ENCODE measurements around the gene EVC.
A peak's percentile ranks its signal among the peaks of the same experiment; 100 is the strongest.

Gene EVC

DNA sequence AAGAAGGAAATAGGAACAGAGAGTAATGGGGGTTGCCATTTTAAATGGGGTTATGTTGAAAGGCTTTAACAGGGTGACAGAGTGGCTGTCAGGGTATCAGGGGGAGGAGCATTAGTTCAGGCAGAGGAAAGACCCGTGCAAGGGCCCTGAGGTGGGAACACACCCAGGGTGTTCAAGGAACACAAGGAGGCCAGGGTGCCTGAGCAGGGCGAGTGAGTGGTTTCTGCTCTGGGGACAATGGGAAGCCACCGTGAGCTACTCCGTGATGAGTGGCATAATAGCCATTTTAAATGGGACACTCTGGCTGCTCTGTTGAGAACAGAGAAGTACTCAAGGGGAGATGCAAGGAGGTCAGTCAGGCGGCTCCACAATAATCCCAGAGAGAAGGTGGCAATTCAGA is 7.2 kb upstream of the EVC start:
- no peak overlapping the region for H2BK15ac ChIP-seq (ENCODE audit: low read length)
- no CpG with 5 or more reads among the region's 5 CpGs for WGBS, 2 donors (ENCODE audit: extremely low coverage in 2 of 2, insufficient read length in 2 of 2, insufficient replicate concordance in 1 of 2)
- H3K14ac ChIP-seq (ENCODE audit: low read length): no peak overlapping the region
- no peak overlapping the region for H3K18ac ChIP-seq (ENCODE audit: low read length)
- no peak overlapping the region for H3K4me3 ChIP-seq (ENCODE audit: low read length in 2 of 2)
- H3K27ac ChIP-seq (replicated peaks; ENCODE audit: low read length): no peak overlapping the region
- H2AFZ ChIP-seq (ENCODE audit: low read length): no peak overlapping the region
- H2BK12ac ChIP-seq (ENCODE audit: low read length): no peak overlapping the region
- no peak overlapping the region for H3K4me2 ChIP-seq (ENCODE audit: insufficient read depth, low read length, poor library complexity, severe bottlenecking)
- H3K79me1 ChIP-seq (ENCODE audit: low read depth, low read length): no peaks in the 10 kb centered on the region
- H3K23ac ChIP-seq (ENCODE audit: low read depth, low read length, poor library complexity): no peak overlapping the region
- H3K4me1 ChIP-seq (ENCODE audit: control insufficient read depth in 2 of 2, insufficient read depth in 1 of 2, low read depth in 1 of 2, low read length in 2 of 2): peaks cover 0 to 6% of the 10 kb centered on the region in 2 donors
- H3K36me3 ChIP-seq (replicated peaks in 1 of 2; ENCODE audit: control insufficient read depth in 2 of 2, insufficient read depth in 2 of 2, low read length in 2 of 2): peaks cover 0 to 3% of the 10 kb centered on the region in 2 donors
- H4K91ac ChIP-seq (ENCODE audit: low read depth, low read length, poor library complexity): no peak overlapping the region
- no peak overlapping the region for H3K4ac ChIP-seq (ENCODE audit: low read length)
- no peak overlapping the region for H2BK5ac ChIP-seq (ENCODE audit: low read length)
- H3K9me3 ChIP-seq (replicated peaks in 1 of 2; ENCODE audit: control insufficient read depth in 2 of 2, insufficient read depth in 1 of 2, low read depth in 1 of 2, low read length in 2 of 2): peaks cover 0 to 3% of the 10 kb centered on the region in 2 donors
- no peak for DNase-seq (ENCODE audit: low spot score)
- H3K9ac ChIP-seq (ENCODE audit: low read depth, low read length, poor library complexity): no peak overlapping the region
- H2AK5ac ChIP-seq (ENCODE audit: low read depth, low read length): no peak overlapping the region
- H2BK120ac ChIP-seq (ENCODE audit: low read depth, low read length): no peak overlapping the region
- H3K27me3 ChIP-seq (ENCODE audit: control insufficient read depth in 3 of 3, insufficient read depth in 3 of 3, low read depth in 1 of 3, low read length in 3 of 3): peaks cover 0 to 31% (median 2%) of the 10 kb centered on the region in 3 experiments
- H4K8ac ChIP-seq (ENCODE audit: low read depth, low read length): no peak overlapping the region

- H3K4me3 ChIP-seq (ENCODE audit: low read length in 2 of 2): no peak overlapping the region
- H3K14ac ChIP-seq (ENCODE audit: low read length): no peak overlapping the region
- no peak overlapping the region for H2AK5ac ChIP-seq (ENCODE audit: low read depth, low read length)
- no peak overlapping the region for H3K23ac ChIP-seq (ENCODE audit: low read depth, low read length, poor library complexity)
- H3K79me1 ChIP-seq (ENCODE audit: low read depth, low read length): no peaks in the 10 kb centered on the region
- H3K36me3 ChIP-seq (replicated peaks in 1 of 2; ENCODE audit: control insufficient read depth in 2 of 2, insufficient read depth in 2 of 2, low read length in 2 of 2): peaks cover 0 to 3% of the 10 kb centered on the region in 2 donors
- no peak overlapping the region for H2BK15ac ChIP-seq (ENCODE audit: low read length)
- peaks cover 0 to 34% (median 2%) of the 10 kb centered on the region in 3 experiments for H3K27me3 ChIP-seq (ENCODE audit: control insufficient read depth in 3 of 3, insufficient read depth in 3 of 3, low read depth in 1 of 3, low read length in 3 of 3)
- no peak overlapping the region for H2BK12ac ChIP-seq (ENCODE audit: low read length)
- H3K4me2 ChIP-seq (ENCODE audit: insufficient read depth, low read length, poor library complexity, severe bottlenecking): no peak overlapping the region
- H3K9me3 ChIP-seq (replicated peaks in 1 of 2; ENCODE audit: control insufficient read depth in 2 of 2, insufficient read depth in 1 of 2, low read depth in 1 of 2, low read length in 2 of 2): peaks cover 0 to 3% of the 10 kb centered on the region in 2 donors
- no peak overlapping the region for H4K91ac ChIP-seq (ENCODE audit: low read depth, low read length, poor library complexity)
- no peak overlapping the region for H3K9ac ChIP-seq (ENCODE audit: low read depth, low read length, poor library complexity)
- WGBS, 2 donors (ENCODE audit: extremely low coverage in 2 of 2, insufficient read length in 2 of 2, insufficient replicate concordance in 1 of 2): no CpG with 5 or more reads among the region's 6 CpGs
- H3K4ac ChIP-seq (ENCODE audit: low read length): no peak overlapping the region
- DNase-seq (ENCODE audit: low spot score): no peak
- H3K4me1 ChIP-seq (ENCODE audit: control insufficient read depth in 2 of 2, insufficient read depth in 1 of 2, low read depth in 1 of 2, low read length in 2 of 2): peaks cover 0 to 9% of the 10 kb centered on the region in 2 donors
- H4K8ac ChIP-seq (ENCODE audit: low read depth, low read length): no peak overlapping the region
- no peak overlapping the region for H2AFZ ChIP-seq (ENCODE audit: low read length)
- H3K27ac ChIP-seq (replicated peaks; ENCODE audit: low read length): no peak overlapping the region
- no peak overlapping the region for H3K18ac ChIP-seq (ENCODE audit: low read length)
- H2BK120ac ChIP-seq (ENCODE audit: low read depth, low read length): no peak overlapping the region
- no peak overlapping the region for H2BK5ac ChIP-seq (ENCODE audit: low read length)
Measured at GRCh38 chr4:5704276-5704675, 6.7 kb upstream of the EVC start.

- Histone ChIP-seq H4K91ac (ENCODE audit: low read depth, low read length, poor library complexity) (no peak overlapping the region), H3K14ac (ENCODE audit: low read length) (no peak overlapping the region), H3K23ac (ENCODE audit: low read depth, low read length, poor library complexity) (no peak overlapping the region), H3K27me3 (ENCODE audit: control insufficient read depth in 3 of 3, insufficient read depth in 3 of 3, low read depth in 1 of 3, low read length in 3 of 3) (peaks cover 0 to 43% (median 2%) of the 10 kb centered on the region in 3 experiments), H3K9ac (ENCODE audit: low read depth, low read length, poor library complexity) (no peak overlapping the region), H2BK120ac (ENCODE audit: low read depth, low read length) (no peak overlapping the region), H3K79me1 (ENCODE audit: low read depth, low read length) (no peaks in the 10 kb centered on the region), H3K27ac (replicated peaks; ENCODE audit: low read length) (no peak overlapping the region), H3K4me1 (ENCODE audit: control insufficient read depth in 2 of 2, insufficient read depth in 1 of 2, low read depth in 1 of 2, low read length in 2 of 2) (peaks cover 0 to 13% of the 10 kb centered on the region in 2 donors), H2BK12ac (ENCODE audit: low read length) (no peak overlapping the region), H2AFZ (ENCODE audit: low read length) (no peak overlapping the region), H2BK5ac (ENCODE audit: low read length) (no peak overlapping the region), H3K18ac (ENCODE audit: low read length) (no peak overlapping the region), H3K36me3 (replicated peaks in 1 of 2; ENCODE audit: control insufficient read depth in 2 of 2, insufficient read depth in 2 of 2, low read length in 2 of 2) (peaks cover 0 to 3% of the 10 kb centered on the region in 2 donors), H3K4me2 (ENCODE audit: insufficient read depth, low read length, poor library complexity, severe bottlenecking) (no peak overlapping the region), H2BK15ac (ENCODE audit: low read length) (no peak overlapping the region), H3K4me3 (ENCODE audit: low read length in 2 of 2) (no peak overlapping the region), H2AK5ac (ENCODE audit: low read depth, low read length) (no peak overlapping the region), H3K4ac (ENCODE audit: low read length) (no peak overlapping the region), H4K8ac (ENCODE audit: low read depth, low read length) (no peak overlapping the region), H3K9me3 (replicated peaks in 1 of 2; ENCODE audit: control insufficient read depth in 2 of 2, insufficient read depth in 1 of 2, low read depth in 1 of 2, low read length in 2 of 2) (peaks cover 0 to 3% of the 10 kb centered on the region in 2 donors)
- WGBS, 2 donors (ENCODE audit: extremely low coverage in 2 of 2, insufficient read length in 2 of 2, insufficient replicate concordance in 1 of 2): no CpG with 5 or more reads among the region's 5 CpGs
- no peak for DNase-seq (ENCODE audit: low spot score)
Measured at GRCh38 chr4:5705647-5706320, 5.2 kb upstream of the EVC start.

DNA sequence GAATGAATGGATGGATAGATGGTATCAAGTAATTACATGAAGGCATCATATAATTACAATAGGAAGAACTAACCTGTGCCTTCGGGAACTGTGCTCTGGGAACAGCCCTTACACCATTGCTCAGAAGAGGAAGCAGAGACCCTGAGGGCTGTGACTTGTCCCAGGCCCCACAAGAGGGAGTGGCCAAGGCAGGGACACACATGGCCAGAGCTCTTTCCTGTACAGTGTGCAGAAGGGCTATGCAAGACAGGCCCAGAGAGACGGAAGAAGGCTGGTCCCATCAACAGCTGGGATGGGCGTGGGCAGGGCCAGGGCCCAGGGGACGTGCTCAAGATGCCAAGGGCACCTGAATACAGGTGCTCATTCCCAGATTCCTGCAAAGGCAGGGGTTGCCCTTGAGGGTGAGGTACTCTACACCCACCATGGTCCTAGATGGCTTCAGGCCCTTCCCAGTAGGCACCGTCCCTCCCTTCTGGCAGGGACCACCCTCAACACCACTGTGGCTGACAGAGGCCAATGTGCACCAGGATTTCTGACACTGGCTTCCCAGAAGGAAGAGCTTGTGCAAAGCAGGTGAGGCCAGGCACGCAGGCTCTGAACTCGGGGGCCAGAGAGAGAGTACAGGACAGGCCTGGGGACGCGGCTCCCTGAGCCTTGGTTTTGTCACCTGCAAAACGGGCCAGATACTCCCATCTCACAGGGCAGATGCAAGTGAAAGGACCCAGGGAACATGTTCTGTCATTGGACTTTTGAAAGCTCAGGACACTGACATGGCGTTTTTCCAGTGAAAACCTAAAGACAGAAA is 4.3 kb upstream of the EVC start:
- H4K8ac ChIP-seq (ENCODE audit: low read depth, low read length): no peak overlapping the region
- H3K9me3 ChIP-seq (replicated peaks in 1 of 2; ENCODE audit: control insufficient read depth in 2 of 2, insufficient read depth in 1 of 2, low read depth in 1 of 2, low read length in 2 of 2): peaks cover 0 to 3% of the 10 kb centered on the region in 2 donors
- H2AFZ ChIP-seq (ENCODE audit: low read length): no peak overlapping the region
- H3K4ac ChIP-seq (ENCODE audit: low read length): no peak overlapping the region
- no peak overlapping the region for H2BK120ac ChIP-seq (ENCODE audit: low read depth, low read length)
- H3K23ac ChIP-seq (ENCODE audit: low read depth, low read length, poor library complexity): peak overlapping the region; percentile 26
- H3K36me3 ChIP-seq (replicated peaks in 1 of 2; ENCODE audit: control insufficient read depth in 2 of 2, insufficient read depth in 2 of 2, low read length in 2 of 2): peaks cover 0 to 3% of the 10 kb centered on the region in 2 donors
- H4K91ac ChIP-seq (ENCODE audit: low read depth, low read length, poor library complexity): no peak overlapping the region
- H3K79me1 ChIP-seq (ENCODE audit: low read depth, low read length): no peaks in the 10 kb centered on the region
- no peak overlapping the region for H2BK12ac ChIP-seq (ENCODE audit: low read length)
- H2AK5ac ChIP-seq (ENCODE audit: low read depth, low read length): peak overlapping the region; percentile 35
- no peak overlapping the region for H3K4me2 ChIP-seq (ENCODE audit: insufficient read depth, low read length, poor library complexity, severe bottlenecking)
- no peak overlapping the region for H3K27ac ChIP-seq (replicated peaks; ENCODE audit: low read length)
- H2BK5ac ChIP-seq (ENCODE audit: low read length): no peak overlapping the region
- no peak overlapping the region for H2BK15ac ChIP-seq (ENCODE audit: low read length)
- peak overlapping the region in 1 of 2 donors; percentile 19 for H3K4me3 ChIP-seq (ENCODE audit: low read length in 2 of 2)
- no CpG with 5 or more reads among the region's 11 CpGs for WGBS, 2 donors (ENCODE audit: extremely low coverage in 2 of 2, insufficient read length in 2 of 2, insufficient replicate concordance in 1 of 2)
- no peak for DNase-seq (ENCODE audit: low spot score)
- peaks cover 0 to 15% of the 10 kb centered on the region in 2 donors for H3K4me1 ChIP-seq (ENCODE audit: control insufficient read depth in 2 of 2, insufficient read depth in 1 of 2, low read depth in 1 of 2, low read length in 2 of 2)
- peaks cover 0 to 40% (median 2%) of the 10 kb centered on the region in 3 experiments for H3K27me3 ChIP-seq (ENCODE audit: control insufficient read depth in 3 of 3, insufficient read depth in 3 of 3, low read depth in 1 of 3, low read length in 3 of 3)
- H3K14ac ChIP-seq (ENCODE audit: low read length): no peak overlapping the region
- peak overlapping the region; percentile 22 for H3K9ac ChIP-seq (ENCODE audit: low read depth, low read length, poor library complexity)
- H3K18ac ChIP-seq (ENCODE audit: low read length): peak overlapping the region; percentile 5

Data from neuronal stem cell (in vitro differentiated cells).